ENCODE data around the gene DBR1. TPM values are rescaled to one million over a fixed set of nuclear protein-coding genes. Genes with fewer than 3 reads are reported as not detected.
"Not testable (repeated sequence)": the region's sequence is repeated elsewhere in the genome, so short reads cannot be mapped to it uniquely, and the experiment has no call there.

DBR1 gene
- total RNA-seq, 1 experiment from 2014 or later, result 12.3 TPM

DNA sequence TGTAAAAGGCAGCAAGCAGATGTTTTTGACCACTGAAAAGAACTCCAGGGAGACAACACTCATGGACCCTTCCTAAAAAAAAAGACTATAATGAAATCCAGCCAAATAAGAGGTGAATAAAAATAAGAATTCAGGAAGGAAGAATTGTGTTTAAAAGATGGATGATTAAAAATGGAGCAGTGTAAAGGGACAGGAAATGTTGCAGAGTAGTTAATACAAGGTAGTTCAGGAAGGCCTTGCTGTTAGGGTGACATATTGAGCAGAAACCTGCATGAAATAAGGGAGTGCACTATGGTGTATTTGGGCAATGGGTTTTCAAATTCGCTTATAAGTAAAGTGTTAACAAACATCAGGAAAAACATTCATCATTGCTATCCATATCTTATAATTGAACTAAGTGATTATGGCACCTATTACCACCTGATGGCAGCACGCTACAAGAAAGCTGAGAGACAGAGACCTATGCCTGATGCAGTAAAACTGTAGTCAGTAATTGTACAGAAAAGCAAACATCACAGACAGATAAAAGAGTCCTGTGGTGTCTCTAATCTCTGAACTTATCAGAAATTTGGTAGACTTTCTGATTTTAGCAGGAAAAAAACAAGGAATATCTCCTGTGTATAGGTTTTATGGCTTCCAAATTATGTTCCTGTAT, 5.8 kb upstream of the DBR1 start:
- Histone ChIP-seq H2AFZ (ENCODE audit: low read length) (no peak overlapping the region), H4K20me1 (ENCODE audit: insufficient read depth, low read depth, low read length) (no peaks in the 10 kb centered on the region)

DNA sequence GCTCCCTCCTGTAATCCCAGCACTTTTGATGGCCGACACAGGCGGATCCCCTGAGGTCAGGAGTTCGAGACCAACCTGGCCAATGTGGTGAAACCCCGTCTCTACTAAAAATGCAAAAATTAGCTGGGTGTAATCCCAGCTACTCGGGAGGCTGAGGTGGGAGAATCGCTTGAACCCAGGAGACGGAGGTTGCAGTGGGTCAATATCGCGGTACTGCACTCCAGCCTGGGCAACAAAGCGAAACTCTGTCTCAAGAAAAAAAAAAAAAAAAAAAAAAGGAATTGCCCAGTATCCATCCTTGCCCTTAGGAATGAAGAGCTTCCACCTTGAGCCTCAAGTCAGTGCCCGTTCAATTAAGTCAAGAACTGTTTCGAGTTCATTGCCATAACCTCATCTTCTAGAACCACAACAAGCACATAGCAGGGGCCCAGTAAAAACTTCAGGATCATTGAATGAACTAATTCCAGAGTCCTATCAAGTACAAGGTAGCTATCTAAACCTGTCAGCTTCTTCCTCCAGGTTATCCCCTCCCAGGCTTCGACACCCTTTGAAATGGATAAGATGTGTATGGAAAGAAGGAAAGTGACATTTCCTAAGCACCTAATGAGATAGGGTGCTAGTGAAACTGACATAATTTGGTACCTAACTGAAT, 826 bp downstream of the DBR1 start:
- peak overlapping the region; percentile 82 for H3K9ac ChIP-seq (ENCODE audit: low read length)
- no peaks in the 10 kb centered on the region for H3K9me2 ChIP-seq (replicated peaks; ENCODE audit: insufficient read depth, low read length)
- H3K4me1 ChIP-seq (ENCODE audit: low read length), result peaks cover 28% of the 10 kb centered on the region
- H3K79me2 ChIP-seq (ENCODE audit: low read length), result peaks cover 42% of the 10 kb centered on the region
- peak overlapping the region; percentile 80 for H3K4me3 ChIP-seq (ENCODE audit: low read length)
- H3K4me2 ChIP-seq (ENCODE audit: low read depth, low read length, poor library complexity, severe bottlenecking), result peak overlapping the region; percentile 86
- H3K36me3 ChIP-seq (ENCODE audit: insufficient read depth, low read length), result peaks cover 12% of the 10 kb centered on the region; the same call in 1 of the 2 replicates
- DNase-seq, result peak; percentile 48
- H3K27me3 ChIP-seq (ENCODE audit: low read length), result no peaks in the 10 kb centered on the region
- H3K27ac ChIP-seq (ENCODE audit: low read length), result peak overlapping the region; percentile 76; the same call in 1 of the 2 replicates
- H4K20me1 ChIP-seq (ENCODE audit: insufficient read depth, low read depth, low read length), result no peaks in the 10 kb centered on the region
- peak overlapping the region; percentile 99; the same call in 1 of the 2 replicates for H2AFZ ChIP-seq (ENCODE audit: low read length)
- no peaks in the 10 kb centered on the region for H3K9me3 ChIP-seq (ENCODE audit: low read length)

More for the DNA sequence above, 5.8 kb upstream of the DBR1 start:
- no peak overlapping the region for H3K4me3 ChIP-seq (ENCODE audit: low read length)
- no peaks in the 10 kb centered on the region for H3K36me3 ChIP-seq (ENCODE audit: insufficient read depth, low read length)
- no peaks in the 10 kb centered on the region for H3K79me2 ChIP-seq (ENCODE audit: low read length)
- H3K27ac ChIP-seq (ENCODE audit: low read length), result no peak overlapping the region
- H3K4me2 ChIP-seq (ENCODE audit: low read depth, low read length, poor library complexity, severe bottlenecking), result no peak overlapping the region
- no peaks in the 10 kb centered on the region for H3K27me3 ChIP-seq (ENCODE audit: low read length)
- H3K9ac ChIP-seq (ENCODE audit: low read length), result no peak overlapping the region
- H3K9me2 ChIP-seq (replicated peaks; ENCODE audit: insufficient read depth, low read length), result no peaks in the 10 kb centered on the region
- DNase-seq, result peak; percentile 71
- H3K4me1 ChIP-seq (ENCODE audit: low read length), result peaks cover 7% of the 10 kb centered on the region
- no peaks in the 10 kb centered on the region for H3K9me3 ChIP-seq (ENCODE audit: low read length)

DNA sequence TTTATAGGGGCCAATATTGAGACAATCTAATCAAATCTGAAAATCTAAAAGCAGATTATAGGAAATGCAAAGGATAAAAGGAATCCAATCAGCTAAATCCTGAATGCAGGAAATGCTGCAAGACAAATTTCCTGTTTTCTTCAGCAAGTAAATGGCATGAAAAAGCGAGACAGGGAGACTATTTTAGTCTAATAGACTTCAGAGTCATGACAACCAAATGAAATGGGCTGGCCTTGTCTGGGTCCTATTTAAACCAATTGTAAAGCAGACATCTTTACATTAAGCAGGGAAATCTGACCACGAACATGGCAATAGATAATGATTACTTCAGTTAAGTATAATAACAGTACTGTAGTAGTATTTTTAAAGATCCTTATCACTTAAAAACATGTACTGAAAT, 2.1 kb downstream of the DBR1 start:
- no peak overlapping the region for H3K9ac ChIP-seq (ENCODE audit: low read length)
- peak overlapping the region; percentile 86 for H3K4me2 ChIP-seq (ENCODE audit: low read depth, low read length, poor library complexity, severe bottlenecking)
- no peak overlapping the region for H3K27ac ChIP-seq (ENCODE audit: low read length)
- H3K36me3 ChIP-seq (ENCODE audit: insufficient read depth, low read length), result peaks cover 15% of the 10 kb centered on the region; the same call in 1 of the 2 replicates
- H4K20me1 ChIP-seq (ENCODE audit: insufficient read depth, low read depth, low read length), result no peaks in the 10 kb centered on the region
- H3K9me2 ChIP-seq (replicated peaks; ENCODE audit: insufficient read depth, low read length), result no peaks in the 10 kb centered on the region
- no peak overlapping the region for H3K4me3 ChIP-seq (ENCODE audit: low read length)
- no peaks in the 10 kb centered on the region for H3K27me3 ChIP-seq (ENCODE audit: low read length)
- peaks cover 42% of the 10 kb centered on the region for H3K79me2 ChIP-seq (ENCODE audit: low read length)
- H3K4me1 ChIP-seq (ENCODE audit: low read length), result peaks cover 28% of the 10 kb centered on the region
- no peaks in the 10 kb centered on the region for H3K9me3 ChIP-seq (ENCODE audit: low read length)
- peak; percentile 53 for DNase-seq
- no peak overlapping the region for H2AFZ ChIP-seq (ENCODE audit: low read length)

- H3K27me3 ChIP-seq (ENCODE audit: low read length), result no peaks in the 10 kb centered on the region
- H3K4me1 ChIP-seq (ENCODE audit: low read length), result no peaks in the 10 kb centered on the region
- no peaks in the 10 kb centered on the region for H3K79me2 ChIP-seq (ENCODE audit: low read length)
- H3K4me3 ChIP-seq (ENCODE audit: low read length), result no peak overlapping the region
- no peak overlapping the region for H3K4me2 ChIP-seq (ENCODE audit: low read depth, low read length, poor library complexity, severe bottlenecking)
- no peaks in the 10 kb centered on the region for H3K9me2 ChIP-seq (replicated peaks; ENCODE audit: insufficient read depth, low read length)
- no peak overlapping the region for H3K9ac ChIP-seq (ENCODE audit: low read length)
- H3K9me3 ChIP-seq (ENCODE audit: low read length), result no peaks in the 10 kb centered on the region
- no peaks in the 10 kb centered on the region for H4K20me1 ChIP-seq (ENCODE audit: insufficient read depth, low read depth, low read length)
- H2AFZ ChIP-seq (ENCODE audit: low read length), result no peak overlapping the region
- no peak overlapping the region for H3K27ac ChIP-seq (ENCODE audit: low read length)
- DNase-seq, result no peak
- H3K36me3 ChIP-seq (ENCODE audit: insufficient read depth, low read length), result peaks cover 33% of the 10 kb centered on the region; the same call in 1 of the 2 replicates
These were observed 9.7 kb downstream of the DBR1 start for GRCh38 chr3:138165061-138165460.

DNA sequence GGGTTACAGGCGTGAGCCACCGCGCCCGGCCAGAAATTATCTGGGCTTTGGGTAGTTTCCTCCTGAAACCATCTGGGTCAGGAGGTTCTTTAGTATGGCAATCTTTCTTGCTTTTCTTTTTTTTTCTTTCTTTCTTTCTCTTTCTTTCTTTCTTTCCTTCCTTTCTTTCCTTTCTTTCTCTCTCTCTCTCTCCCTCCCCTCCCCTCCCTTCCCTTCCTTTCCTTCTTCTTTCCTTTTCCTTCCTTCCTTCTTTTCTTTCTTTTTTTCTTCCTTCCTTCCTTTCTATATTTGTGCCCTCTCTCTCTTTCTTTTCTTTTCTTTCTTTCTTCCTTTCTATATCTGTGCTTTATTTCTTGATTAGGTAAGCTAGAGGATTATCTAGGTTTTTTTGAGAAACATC, 17.0 kb downstream of the DBR1 start:
- DNase-seq, result no peak
- H3K9ac ChIP-seq (ENCODE audit: low read length), result no peak overlapping the region

DNA sequence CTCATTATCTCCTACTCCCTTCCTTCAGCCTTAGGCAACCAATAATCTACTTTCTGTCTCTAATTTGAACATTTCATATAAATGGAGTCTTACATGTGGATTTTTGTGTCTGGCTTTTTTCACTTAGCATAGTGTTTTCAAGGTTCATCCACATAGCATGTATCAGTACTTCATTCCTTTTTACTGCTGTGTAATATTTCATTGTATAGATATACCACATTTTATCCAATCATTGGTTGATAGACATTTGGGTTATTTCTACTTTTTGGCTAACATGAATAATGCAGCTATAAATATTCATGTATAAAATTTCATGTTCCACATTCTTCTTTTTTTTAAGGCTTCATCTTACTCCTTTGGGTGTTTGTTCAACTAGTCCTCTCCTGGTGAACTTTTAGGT, 20.2 kb downstream of the DBR1 start:
- H3K79me2 ChIP-seq (ENCODE audit: low read length), result no peaks in the 10 kb centered on the region
- H2AFZ ChIP-seq (ENCODE audit: low read length), result no peak overlapping the region
- no peaks in the 10 kb centered on the region for H3K36me3 ChIP-seq (ENCODE audit: insufficient read depth, low read length)
- no peak overlapping the region for H3K4me3 ChIP-seq (ENCODE audit: low read length)
- H4K20me1 ChIP-seq (ENCODE audit: insufficient read depth, low read depth, low read length), result no peaks in the 10 kb centered on the region
- no peak overlapping the region for H3K27ac ChIP-seq (ENCODE audit: low read length)
- DNase-seq, result no peak
- no peaks in the 10 kb centered on the region for H3K4me1 ChIP-seq (ENCODE audit: low read length)
- no peak overlapping the region for H3K4me2 ChIP-seq (ENCODE audit: low read depth, low read length, poor library complexity, severe bottlenecking)
- no peaks in the 10 kb centered on the region for H3K9me2 ChIP-seq (replicated peaks; ENCODE audit: insufficient read depth, low read length)
- no peaks in the 10 kb centered on the region for H3K27me3 ChIP-seq (ENCODE audit: low read length)
- no peak overlapping the region for H3K9ac ChIP-seq (ENCODE audit: low read length)
- peaks cover 3% of the 10 kb centered on the region; the same call in 1 of the 2 replicates for H3K9me3 ChIP-seq (ENCODE audit: low read length)

More for the DNA sequence above, 17.0 kb downstream of the DBR1 start:
- Histone ChIP-seq H3K4me3 (ENCODE audit: low read length) (no peak overlapping the region), H3K4me1 (ENCODE audit: low read length) (no peaks in the 10 kb centered on the region), H4K20me1 (ENCODE audit: insufficient read depth, low read depth, low read length) (no peaks in the 10 kb centered on the region), H3K9me2 (replicated peaks; ENCODE audit: insufficient read depth, low read length) (no peaks in the 10 kb centered on the region), H3K79me2 (ENCODE audit: low read length) (no peaks in the 10 kb centered on the region), H2AFZ (ENCODE audit: low read length) (no peak overlapping the region), H3K27me3 (ENCODE audit: low read length) (no peaks in the 10 kb centered on the region), H3K4me2 (ENCODE audit: low read depth, low read length, poor library complexity, severe bottlenecking) (no peak overlapping the region), H3K27ac (ENCODE audit: low read length) (no peak overlapping the region), H3K9me3 (ENCODE audit: low read length) (peaks cover 3% of the 10 kb centered on the region; the same call in 1 of the 2 replicates), H3K36me3 (ENCODE audit: insufficient read depth, low read length) (peaks cover 8% of the 10 kb centered on the region; the same call in 1 of the 2 replicates)

DNA sequence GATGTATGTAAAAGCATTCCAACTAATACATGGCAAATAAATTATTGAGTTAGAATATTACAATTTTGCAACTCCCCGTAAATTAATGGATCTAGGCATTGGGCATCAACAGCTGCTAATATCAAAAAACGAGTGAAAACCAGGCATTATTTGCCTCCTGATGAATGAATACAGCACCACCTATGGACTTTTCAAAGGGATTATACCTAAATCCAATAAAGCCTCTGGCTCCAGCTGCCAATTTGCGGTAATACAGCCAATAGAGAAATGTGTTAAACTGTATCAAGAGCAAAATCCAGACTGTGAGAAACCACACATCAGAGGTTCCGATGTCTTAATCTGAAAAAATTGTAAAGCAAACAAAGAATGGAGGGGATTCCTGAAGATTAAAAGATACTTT, 26.2 kb downstream of the DBR1 start:
- H3K9me3 ChIP-seq (ENCODE audit: low read length), result no peaks in the 10 kb centered on the region
- no peak overlapping the region for H3K27ac ChIP-seq (ENCODE audit: low read length)
- no peaks in the 10 kb centered on the region for H3K4me1 ChIP-seq (ENCODE audit: low read length)
- no peak overlapping the region for H2AFZ ChIP-seq (ENCODE audit: low read length)
- no peak overlapping the region for H3K4me3 ChIP-seq (ENCODE audit: low read length)
- H3K9ac ChIP-seq (ENCODE audit: low read length), result no peak overlapping the region
- H3K79me2 ChIP-seq (ENCODE audit: low read length), result no peaks in the 10 kb centered on the region
- H3K27me3 ChIP-seq (ENCODE audit: low read length), result no peaks in the 10 kb centered on the region
- DNase-seq, result no peak
- no peaks in the 10 kb centered on the region for H3K36me3 ChIP-seq (ENCODE audit: insufficient read depth, low read length)
- H4K20me1 ChIP-seq (ENCODE audit: insufficient read depth, low read depth, low read length), result no peaks in the 10 kb centered on the region
- no peaks in the 10 kb centered on the region for H3K9me2 ChIP-seq (replicated peaks; ENCODE audit: insufficient read depth, low read length)
- no peak overlapping the region for H3K4me2 ChIP-seq (ENCODE audit: low read depth, low read length, poor library complexity, severe bottlenecking)

DNA sequence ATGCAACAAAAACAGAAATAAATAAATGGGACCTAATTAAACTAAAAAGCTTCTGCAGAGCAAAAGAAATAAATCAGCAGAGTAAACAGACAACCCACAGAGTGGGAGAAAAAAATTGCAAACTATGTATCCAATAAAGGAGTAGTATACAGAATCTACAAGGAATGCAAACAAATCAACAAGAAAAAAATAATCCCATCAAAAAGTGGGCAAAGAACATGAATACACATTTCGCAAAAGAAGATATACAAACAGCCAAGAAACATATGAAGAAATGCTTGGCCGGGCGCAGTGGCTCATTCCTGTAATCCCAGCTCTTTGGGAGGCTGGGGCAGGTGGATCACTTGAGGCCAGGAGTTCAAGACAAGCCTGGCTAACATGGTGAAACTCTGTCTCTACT, 32.5 kb downstream of the DBR1 start:
- not testable (repeated sequence) for H2AFZ ChIP-seq (ENCODE audit: low read length); H3K27ac ChIP-seq (ENCODE audit: low read length); H3K27me3 ChIP-seq (ENCODE audit: low read length); H3K9me2 ChIP-seq (replicated peaks; ENCODE audit: insufficient read depth, low read length); DNase-seq; H3K79me2 ChIP-seq (ENCODE audit: low read length); H4K20me1 ChIP-seq (ENCODE audit: insufficient read depth, low read depth, low read length); H3K4me3 ChIP-seq (ENCODE audit: low read length); H3K9ac ChIP-seq (ENCODE audit: low read length); H3K9me3 ChIP-seq (ENCODE audit: low read length); H3K4me2 ChIP-seq (ENCODE audit: low read depth, low read length, poor library complexity, severe bottlenecking); H3K4me1 ChIP-seq (ENCODE audit: low read length); H3K36me3 ChIP-seq (ENCODE audit: insufficient read depth, low read length)

Measured in Karpas-422 (cell line).